Stimulated activated CD4-positive, alpha-beta T cell treated with anti-CD3 and anti-CD28 coated beads, Interleukin-1b, Interleukin-23, amount 100 ng/mL, for 24 hours (primary cell): ENCODE data around the gene BUB3.

ENCODE experiments used
- DNase-seq, 4 experiments: peaks; one replicate each; pipeline ENCODE4 v3.0.0-alpha.2; 2020; ENCODE audit warnings: low read depth in 4 of 4, low spot score in 1 of 4

BUB3 gene

DNA sequence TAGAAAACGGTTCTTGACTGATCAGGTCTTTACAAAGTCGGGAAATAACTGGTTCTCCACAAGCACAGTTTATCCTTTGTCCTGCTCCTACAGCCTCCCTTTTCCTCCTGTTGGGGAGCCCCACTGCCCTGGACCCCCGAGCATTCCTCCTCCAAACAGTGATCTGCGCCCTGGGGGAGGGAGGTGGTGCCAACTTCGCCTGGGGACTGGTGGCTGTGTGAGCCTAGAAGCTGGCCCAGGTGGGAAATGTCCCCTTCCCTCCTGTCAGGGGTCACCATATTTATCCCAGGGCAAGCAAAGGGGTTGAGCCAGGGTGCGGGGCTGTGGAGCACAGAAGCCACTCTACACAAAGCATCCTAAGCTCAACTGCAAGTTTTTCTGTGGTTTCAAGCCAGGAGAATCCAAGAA is 13.2 kb upstream of the BUB3 start:
- no peak for DNase-seq

DNA sequence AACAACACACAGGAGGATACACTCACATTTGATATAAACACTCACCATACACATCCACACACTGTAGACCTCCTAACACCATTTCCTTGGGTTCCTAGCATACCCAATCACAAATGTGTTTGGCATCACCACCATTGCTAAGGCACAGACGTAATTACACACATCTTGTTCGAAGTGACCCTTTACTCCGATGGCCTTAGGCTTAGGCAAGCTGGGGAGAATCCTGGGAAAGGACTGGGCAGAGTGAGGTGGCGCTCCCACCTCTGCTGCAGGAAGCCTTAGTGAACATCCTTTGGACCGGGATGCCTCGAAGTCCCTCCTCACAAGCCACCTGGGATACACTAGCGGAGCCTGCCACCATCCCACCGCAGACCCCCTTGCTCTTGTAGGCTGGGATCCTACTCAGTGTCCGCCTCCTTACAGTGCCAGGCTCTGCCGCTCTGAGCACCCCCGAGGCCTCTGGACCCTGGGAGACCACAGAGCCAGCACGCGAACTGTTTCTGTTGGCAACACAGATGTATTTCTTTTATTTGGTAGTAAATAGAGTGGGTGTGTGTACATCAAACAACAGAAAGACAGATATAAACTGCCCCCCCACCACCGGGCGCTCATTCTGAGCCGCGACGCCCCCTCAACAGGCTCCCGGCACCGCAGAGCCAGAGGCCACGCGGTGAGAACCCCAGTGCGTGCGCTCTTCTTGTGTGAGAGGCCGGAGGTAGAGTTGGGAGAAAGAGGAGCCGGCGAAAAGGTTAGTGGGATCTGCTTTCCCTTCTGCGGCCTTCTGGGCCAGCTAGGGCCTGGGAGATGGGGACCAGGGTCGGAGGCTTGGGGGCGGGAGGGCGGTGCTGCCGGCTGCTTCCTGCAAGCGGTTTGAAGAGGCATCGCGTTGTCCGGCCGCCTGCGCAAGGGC is 12.2 kb upstream of the BUB3 start:
- no peak for DNase-seq

DNA sequence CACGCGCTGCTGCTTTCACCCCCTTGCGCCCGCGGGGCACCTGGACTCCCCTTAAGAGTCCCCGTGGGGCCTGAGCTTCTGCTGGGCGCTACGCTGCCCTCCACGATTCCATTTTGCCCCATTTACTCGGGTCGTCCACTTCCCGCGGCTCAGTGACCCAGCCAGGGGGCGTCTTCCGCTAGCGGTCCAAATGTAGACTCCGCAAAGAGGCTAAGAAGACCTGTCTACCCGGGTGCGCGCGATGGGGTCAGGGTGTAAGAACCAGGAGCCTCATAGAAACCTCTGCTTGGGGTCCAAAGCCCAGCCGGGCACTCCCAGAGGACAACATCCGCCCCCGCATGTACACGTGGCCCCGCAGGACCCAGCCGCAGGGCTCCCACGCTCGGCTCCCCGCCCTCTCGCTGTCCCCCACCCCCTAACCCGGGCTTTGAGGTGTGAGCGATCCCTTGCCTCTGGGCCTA is 11.5 kb upstream of the BUB3 start:
- DNase-seq = no peak

DNA sequence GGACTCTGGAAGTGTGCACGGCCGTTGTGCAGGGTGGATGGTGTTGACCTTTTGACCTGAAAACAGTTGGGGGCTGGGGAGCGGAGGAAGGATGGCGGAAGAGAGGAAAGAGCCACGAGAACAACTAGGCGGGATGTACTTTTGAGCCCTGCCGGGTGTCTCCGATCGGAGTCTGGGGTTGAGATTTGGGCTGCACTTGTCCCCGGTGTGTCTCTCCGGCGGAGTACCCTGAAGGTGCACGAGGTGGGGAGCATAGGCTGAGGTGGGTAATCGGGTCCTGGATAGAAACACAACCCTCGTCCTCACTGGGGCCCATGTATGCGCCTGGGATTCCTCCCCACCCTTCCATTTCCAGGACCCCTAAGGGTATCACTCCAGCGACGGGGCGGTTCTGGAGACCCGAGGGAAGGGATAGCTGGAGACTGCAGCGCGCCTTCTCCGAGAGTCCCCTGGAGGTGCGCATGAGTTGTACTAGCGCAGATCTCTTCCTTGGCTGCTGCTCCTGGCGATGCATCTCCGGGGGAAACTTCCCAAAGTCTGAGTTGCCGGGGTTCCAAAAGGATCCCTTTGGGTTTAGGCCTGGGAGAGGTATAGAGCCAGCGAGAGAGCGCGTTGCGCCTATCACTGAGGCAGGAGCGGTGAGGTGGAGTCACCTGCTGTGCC is 10.9 kb upstream of the BUB3 start:
- no peak for DNase-seq

DNA sequence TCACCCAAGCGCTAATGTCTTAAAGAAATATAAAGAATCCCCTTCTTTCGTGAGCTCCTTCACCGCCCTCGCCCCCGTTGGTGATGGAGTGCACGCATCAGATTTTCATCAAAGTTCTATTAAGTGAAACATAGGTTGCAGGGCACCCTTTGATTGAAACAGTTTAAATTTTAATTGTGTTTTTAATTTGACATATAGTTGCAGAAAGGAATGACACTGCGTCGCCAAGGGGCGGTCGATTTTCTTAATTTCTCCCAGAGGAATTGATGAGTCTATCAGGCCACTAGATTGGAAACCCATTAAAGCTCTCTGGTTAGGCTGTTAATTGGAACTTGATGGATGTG is 10.4 kb upstream of the BUB3 start:
- no peak for DNase-seq

DNA sequence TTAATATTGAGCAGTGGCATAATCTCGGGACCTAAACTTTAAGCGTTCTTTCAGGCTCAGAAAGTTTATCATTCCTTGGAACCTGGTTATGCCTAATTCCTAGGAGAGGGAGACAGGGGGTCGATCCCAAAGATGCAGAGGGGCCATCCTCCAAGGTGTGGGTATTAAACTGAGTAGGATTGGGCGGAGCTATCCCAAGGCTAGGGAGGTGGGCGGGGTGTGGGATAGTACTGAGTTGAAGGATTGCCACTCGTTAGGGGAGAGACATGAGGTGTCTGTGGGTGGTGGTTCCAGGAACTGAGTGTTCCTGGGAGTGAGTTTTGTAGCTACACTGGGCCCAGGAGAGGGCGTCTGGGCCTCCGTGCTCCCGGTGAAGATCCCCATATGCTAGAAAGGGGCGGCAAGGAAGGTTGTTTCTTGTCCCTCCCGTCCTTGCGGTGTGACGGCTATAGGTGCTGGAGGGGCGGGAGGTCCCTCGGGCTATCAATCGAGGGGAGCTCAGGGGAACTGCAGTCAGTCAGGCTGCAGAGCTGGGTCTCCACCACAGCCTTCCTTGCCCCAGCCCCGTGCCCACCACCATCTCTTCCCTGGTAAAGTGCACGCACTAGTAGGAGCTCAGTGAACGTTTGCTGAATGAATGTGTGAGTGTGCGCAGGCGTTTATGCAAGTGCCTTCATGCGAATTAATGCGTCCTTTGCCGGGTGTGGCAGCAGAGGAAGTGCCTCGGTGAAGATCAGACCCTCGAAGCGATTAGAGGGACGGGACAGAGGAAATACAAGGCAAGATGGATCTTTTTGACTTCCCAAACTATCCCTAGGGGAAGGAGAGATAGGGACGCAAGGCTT is 9.3 kb upstream of the BUB3 start:
- no peak for DNase-seq

DNA sequence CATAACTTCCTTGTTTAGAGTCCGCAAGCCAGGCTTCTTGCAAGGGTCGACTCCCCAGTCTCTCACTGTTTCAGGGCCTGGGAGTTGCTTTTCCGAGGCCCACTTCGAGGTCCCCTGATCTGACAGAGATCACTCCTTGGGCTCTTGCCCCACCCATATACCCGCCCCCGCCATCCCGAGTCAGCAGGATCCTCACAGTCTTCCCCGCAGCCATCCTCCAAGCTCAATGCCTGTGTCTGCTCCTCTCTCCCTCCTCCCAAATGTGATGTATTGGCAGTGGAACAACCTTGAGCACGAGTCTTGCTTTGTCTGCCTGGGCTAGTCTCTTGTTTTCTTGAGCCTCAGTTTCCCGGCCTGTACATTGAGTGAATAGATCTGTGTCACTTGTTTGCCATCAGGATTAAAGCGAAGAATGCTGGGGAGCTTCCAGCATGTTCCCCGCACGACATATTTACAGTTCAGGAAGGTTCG is 8.6 kb upstream of the BUB3 start:
- DNase-seq = no peak

DNA sequence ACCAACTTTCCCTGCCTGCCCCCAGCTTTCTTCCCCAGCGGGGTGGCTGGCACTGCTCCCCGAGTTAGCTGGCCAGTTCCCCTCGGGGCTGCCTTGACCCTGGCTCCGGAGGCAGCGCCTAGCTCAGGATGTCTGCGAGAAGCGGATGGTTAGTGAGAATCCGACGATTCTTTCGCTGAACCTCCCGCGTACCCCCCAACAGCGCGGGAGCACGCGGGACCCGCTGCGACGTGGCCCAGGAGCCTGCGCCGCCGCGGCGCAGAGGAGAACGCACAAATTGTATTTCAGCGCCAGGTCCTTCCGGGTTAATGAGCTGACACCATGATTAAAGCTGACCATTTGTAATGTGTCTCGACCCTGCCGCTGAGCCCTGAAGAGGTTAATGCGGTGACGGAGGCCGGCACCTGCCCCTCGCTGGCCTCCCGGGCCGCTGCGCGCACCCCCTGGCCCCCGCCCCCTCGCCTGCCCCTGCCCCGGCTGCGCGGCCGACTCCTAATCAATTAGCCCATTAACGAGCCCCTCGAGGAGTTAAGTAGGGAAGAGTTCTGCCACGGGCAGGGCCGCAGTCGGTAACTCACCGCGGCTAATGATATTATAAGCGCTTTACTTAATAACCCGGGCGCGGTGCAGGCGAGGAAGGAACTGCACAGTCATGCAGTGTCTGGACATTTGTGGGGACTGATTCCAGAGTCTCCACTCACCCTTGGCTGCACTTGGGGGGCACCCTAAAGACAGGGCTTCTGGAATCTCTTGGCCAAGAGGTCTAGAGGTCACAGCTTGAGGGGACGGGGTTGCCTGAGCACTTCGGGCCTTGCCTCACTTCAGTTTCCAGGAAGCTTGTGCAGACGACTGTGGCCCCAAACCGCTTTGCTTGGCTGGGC is 7.9 kb upstream of the BUB3 start:
- DNase-seq = no peak

DNA sequence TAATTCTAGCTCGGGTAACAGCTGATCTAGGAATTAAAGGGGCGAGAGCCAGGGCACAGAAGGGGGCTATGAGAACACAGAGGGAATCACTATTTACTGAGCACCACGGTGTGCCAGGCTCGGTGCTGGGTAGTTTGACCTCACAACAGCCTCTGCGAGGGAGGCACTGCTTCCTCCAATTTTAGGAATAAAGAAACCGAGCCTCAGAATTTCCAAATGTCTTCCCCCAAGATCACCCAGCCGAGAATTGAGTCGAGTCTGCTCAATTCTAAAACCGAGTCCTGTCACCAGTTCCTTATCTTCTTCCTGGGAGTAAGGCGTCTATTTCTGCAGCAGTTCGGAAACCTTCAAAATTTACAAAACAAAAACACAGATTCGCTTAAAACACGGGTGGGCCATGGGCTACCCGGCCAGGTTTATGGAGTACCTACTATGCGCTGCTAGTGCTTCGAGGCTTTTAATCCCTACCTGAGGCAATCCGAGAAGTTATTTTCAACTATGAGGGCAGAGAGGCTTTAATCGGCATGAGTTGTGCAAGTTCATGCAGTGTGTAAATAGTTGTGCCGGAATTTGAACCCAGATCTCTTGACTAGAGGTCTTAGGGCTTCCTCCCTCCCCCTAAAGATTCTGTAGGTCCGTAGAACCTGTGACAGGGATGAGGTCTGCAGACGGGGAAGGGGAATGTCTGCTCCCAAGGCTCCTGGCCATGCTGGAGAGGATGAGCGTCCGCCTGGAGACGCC is 7.1 kb upstream of the BUB3 start:
- no peak for DNase-seq

DNA sequence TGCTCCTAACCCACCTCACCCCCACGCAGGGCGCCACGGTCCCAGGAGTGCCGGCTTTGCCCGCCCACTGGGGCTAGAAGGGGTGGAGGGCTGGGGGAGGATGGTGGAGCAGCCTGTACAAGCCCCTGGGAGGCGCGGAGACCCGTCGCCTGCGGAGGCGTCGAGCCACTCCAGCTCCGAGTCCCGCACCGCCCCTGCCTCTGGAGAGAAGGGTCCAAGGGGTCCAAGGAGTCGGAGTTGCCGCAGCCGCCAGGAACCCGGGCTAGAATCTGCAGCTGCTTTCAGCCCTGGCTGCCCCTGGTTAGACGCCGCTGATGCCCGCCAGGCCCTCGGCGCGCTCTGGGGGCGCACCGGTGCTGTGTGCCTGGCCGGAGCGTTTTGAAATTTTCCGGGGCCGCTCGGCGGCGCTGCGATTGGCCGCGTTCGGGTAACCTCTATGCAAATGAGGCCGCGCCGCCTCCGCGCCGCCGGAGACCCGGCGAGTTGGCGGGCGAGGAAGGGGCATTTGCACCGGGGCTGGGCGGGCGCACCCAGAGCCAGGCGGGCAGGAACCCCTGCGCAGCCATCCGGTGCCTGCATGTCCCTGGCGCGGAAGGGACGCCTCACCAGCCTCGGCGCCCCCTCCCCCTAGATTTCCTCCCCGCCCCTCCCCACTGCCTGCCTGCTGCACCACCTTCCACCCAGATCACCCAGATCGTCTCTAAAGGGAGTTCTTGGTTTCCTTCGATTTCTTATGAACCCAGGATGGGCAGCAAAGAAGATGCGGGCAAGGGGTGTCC is 6.4 kb upstream of the BUB3 start, which contains the start of gene HMX2:
Gene HMX2 (plus strand): TSS at position 502 of the 779 bp plus-strand sequence. CDS start 243 bp downstream, at position 745.
- DNase-seq = no peak

DNA sequence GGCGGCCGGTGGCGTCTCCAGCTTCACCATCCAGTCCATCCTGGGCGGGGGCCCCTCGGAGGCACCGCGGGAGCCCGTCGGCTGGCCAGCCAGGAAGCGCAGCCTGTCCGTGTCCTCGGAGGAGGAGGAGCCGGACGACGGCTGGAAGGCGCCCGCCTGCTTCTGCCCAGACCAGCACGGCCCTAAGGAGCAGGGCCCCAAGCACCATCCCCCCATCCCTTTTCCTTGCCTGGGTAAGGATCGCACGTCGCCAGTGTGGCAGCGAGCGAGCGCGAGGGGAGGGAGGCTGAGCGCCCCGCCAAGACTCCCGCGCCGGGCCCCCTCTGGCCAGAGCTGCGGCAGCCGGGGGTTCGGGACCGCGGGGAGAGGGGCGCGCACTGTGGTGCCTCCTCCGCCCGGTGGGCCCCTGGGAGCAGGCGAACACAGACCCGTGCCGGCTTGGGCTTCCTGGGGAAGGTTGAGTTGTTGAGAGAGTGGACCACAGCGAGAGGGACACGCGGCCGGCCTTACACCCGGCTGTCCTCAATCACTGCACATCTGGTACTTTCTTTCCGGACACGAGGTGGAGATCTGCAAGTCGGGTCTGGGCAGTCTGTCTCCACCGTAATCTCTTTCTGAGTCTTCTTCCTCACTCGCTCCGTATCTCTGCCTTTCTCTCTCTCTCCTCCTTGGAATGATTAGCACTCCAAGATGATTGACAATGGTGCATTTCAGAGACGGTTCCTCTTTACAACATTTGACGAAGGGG is 5.6 kb upstream of the BUB3 start:
- DNase-seq = no peak

DNA sequence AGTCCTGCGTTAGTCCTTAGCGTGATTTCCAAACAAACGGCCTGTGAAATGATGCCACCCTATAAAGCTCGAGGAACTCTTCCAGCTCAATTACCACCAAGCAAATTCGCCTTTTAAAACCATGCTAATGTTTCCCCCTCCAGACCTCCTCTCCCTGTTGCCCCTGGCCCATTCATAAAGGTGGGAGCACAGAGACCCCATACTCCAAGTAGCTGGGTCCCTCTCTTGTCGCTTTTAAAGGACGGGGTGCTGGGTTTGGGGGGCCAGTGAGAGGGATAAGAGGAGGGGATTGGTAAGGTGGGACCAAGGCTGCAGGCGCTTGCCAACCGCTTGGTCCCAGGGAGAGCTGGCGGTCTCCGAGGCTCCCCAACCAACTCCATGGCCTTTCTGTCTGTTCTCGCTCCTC is 5.0 kb upstream of the BUB3 start:
- no peak for DNase-seq

DNA sequence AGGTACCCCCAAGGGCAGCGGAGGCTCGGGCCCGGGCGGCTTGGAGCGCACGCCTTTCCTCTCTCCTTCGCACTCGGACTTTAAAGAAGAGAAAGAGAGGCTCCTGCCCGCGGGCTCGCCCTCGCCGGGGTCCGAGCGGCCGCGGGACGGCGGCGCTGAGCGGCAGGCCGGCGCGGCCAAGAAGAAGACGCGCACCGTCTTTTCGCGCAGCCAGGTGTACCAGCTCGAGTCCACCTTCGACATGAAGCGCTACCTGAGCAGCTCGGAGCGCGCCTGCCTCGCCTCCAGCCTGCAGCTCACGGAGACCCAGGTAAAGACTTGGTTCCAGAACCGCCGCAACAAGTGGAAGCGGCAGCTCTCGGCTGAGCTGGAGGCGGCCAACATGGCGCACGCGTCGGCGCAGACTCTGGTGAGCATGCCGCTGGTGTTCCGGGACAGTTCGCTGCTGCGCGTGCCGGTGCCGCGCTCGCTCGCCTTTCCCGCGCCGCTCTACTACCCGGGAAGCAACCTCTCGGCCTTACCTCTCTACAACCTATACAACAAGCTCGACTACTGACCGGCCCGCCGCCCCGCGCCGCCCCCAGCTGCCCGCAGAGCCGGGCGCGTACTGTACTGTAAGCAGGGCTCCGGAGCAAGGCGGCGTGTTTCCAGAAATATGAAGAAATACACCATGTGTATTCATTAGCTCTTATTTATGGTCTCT is 4.5 kb upstream of the BUB3 start:
- DNase-seq = no peak

DNA sequence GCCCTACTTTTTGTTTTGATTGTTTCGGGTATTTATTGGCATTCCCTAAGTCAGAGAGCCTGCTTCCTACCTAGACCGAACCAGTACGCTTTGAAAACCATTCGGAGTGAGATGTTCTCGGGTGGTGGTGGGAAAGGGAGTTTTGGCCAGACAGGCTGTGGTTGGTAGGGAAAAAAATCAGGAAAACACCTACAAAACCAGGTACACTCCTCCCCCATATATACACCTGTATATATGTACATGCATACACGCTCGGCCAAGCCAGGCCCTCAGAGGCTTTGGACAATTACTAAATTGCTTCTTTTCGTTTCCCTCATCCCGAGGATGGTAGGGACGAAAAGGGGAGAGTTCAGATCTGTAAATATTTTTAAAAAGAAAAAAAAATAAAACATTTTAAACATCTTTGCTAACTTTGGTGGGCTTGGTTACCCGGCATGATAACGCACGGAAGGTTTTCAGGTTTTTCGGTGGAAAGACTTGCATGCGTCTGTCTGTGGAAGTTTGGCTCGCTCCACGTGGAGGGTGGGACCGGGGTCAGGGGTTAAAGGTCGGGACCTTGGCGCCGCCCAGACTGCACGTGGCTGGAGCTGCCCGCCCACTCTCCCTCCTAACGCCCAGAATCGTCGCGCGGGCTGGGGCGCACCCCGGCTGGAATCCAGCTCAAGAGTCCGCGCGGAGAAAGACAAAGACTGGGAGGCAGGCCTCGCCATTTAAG is 3.8 kb upstream of the BUB3 start:
- no peak for DNase-seq

DNA sequence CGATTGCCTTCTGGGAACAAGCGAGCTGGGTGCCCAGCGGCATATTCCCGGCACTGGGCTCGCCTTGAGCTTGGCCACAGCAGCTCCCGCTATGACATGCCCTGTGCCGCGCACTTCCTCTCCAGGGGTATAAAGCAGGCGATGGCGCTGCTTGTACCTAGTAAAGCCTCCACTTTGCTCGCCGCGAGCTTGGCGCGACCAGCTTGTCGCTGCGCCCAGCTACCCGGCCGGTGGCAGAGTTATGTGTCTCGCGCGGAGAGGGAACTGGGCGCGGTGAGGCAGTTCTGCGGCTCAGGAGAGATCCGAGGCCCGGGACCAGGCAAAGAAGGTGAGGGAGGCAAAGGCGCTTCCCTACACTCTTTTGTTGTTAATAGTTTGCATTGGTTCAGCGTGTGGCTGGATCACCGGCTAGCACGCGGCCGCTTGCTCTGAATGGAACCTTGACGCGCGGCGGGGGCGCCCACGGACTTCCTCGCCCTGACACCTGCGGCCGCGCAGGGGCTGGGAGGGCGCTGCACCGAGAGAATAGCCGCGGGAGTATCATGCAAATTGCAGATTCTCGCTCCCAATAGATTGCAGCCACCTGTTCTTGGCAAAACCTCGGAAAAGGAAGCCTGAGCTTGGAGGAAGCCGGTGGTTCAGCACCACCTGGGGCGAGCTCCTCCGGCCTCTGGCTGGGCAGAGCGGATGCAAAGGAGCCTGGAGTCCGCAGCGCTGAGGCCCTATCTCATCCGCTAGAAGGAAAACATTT is 3.0 kb upstream of the BUB3 start:
- no peak for DNase-seq

DNA sequence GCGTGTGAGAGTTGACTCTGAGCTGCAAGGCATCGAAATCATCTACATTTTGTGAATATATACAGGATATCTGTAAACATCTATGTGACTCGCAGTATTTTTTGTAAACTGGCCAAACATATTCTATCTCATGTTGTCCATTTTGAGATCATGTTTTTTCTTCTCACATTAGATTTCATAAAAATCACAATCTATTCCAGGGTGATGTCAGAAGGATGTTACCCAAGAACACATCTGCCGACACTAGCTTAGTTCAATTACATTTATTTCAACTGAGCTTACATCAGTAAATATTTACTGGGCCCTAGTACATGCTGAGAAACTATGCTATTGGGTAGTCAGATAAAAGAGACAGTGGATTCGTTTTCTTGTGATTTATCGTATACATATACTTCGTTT is 2.5 kb upstream of the BUB3 start:
- no peak for DNase-seq
